ENCODE data around the gene OSBPL5.

GRCh38 chr11:3186166-3186953, 21.2 kb upstream of the OSBPL5 start:
- TF ChIP-seq CTCF (IDR thresholded peaks at IDR 0.05) (no peak), EP300 (IDR thresholded peaks at IDR 0.05) (no peak)

All from stomach (tissue), 4 donors.